Anterior cingulate cortex (tissue), 58 donors: Measurements from ENCODE around the gene PLA2G2D.
"Not testable (repeated sequence)": the region's sequence is repeated elsewhere in the genome, so short reads cannot be mapped to it uniquely, and the experiment has no call there.

ENCODE experiments used
- DNase-seq, 58 donors: peaks; one replicate each; lab custom pipeline; 2025; lab: John Stamatoyannopoulos, UW

PLA2G2D gene

GRCh38 chr1:20143734-20144565 is 24.6 kb upstream of the PLA2G2D start:
- DNase-seq, result no peak

GRCh38 chr1:20143318-20143717 is 24.0 kb upstream of the PLA2G2D start:
- DNase-seq, result no peak

- DNase-seq, result no peak
Measured at GRCh38 chr1:20142001-20142710, 22.8 kb upstream of the PLA2G2D start.

GRCh38 chr1:20141466-20141865 is 22.1 kb upstream of the PLA2G2D start:
- DNase-seq, result no peak

- no peak for DNase-seq
Measured at GRCh38 chr1:20141001-20141400, 21.7 kb upstream of the PLA2G2D start.

GRCh38 chr1:20139776-20140612 is 20.7 kb upstream of the PLA2G2D start:
- no peak for DNase-seq

GRCh38 chr1:20138961-20139550 is 19.7 kb upstream of the PLA2G2D start, which contains the start of gene PLA2G2F:
TSS of gene PLA2G2F (plus strand) at chr1:20139323. CDS start at chr1:20139428, 105 bp downstream.
- no peak for DNase-seq

GRCh38 chr1:20138346-20138745 is 19.0 kb upstream of the PLA2G2D start:
- DNase-seq, result no peak

GRCh38 chr1:20137604-20138003 is 18.3 kb upstream of the PLA2G2D start:
- DNase-seq, result no peak

- DNase-seq, result no peak
Measured at GRCh38 chr1:20137055-20137454, 17.7 kb upstream of the PLA2G2D start.

- DNase-seq, result no peak
Measured at GRCh38 chr1:20136249-20136648, 16.9 kb upstream of the PLA2G2D start.

GRCh38 chr1:20134995-20135394 is 15.7 kb upstream of the PLA2G2D start:
- DNase-seq, result no peak

GRCh38 chr1:20130518-20130917 is 11.2 kb upstream of the PLA2G2D start:
- DNase-seq, result not testable (repeated sequence)

- DNase-seq, result no peak
Measured at GRCh38 chr1:20126806-20127440, 7.6 kb upstream of the PLA2G2D start.

GRCh38 chr1:20126041-20126805 is 6.9 kb upstream of the PLA2G2D start:
- no peak for DNase-seq

GRCh38 chr1:20125100-20125499 is 5.8 kb upstream of the PLA2G2D start:
- DNase-seq, result no peak

- peak in 9 of 58 donors; percentile 1 to 53 (median 10) for DNase-seq
Measured at GRCh38 chr1:20124456-20125057, 5.2 kb upstream of the PLA2G2D start.

GRCh38 chr1:20123722-20124455 is 4.6 kb upstream of the PLA2G2D start:
- no peak for DNase-seq
